ENCODE measurements around the gene LAMTOR2. TPM values are rescaled to one million over a fixed set of nuclear protein-coding genes. Genes with fewer than 3 reads are reported as not detected.

LAMTOR2 gene
- total RNA-seq, 1 experiment from 2014 or later: 49.4 TPM

DNA sequence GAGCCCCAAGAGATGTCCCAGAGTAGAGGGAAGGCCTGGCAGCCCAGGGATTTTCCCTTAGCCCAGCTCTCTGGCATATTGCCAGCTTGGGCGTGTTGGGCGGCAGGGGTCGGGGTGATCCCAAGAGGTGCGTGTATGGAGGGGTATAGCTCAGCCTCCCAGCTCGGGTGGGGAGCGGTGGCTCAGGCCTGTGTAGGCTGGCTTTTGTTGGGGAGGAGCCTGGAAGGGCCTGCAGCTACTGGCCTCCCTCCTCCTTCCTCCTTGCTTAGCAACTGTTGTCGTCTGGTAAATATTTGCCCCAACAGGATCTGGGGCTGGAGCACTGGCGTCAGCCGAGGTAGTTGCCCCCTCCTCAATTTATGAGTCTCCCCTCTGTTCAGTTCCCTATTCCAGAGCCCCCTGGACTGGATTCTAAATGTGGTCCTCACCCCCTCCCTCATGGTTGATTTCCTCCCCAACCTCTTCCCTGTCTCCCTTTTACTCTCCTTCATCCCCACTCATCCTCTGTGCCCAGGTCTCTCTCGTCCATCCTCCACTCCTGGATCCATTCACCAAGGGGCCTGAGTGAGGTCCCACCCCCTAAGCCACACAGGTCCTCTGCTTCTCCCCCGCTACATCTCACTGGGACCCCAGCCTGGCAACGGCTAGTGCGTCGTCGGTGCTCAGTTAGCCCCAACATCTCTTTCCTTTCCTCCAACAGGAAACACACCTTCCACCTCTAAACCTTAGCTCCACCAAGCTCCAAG, 49.7 kb downstream of the LAMTOR2 start:
- CTCF ChIA-PET: interaction anchor here (0.9 to 2.0 kb wide), 5 partner anchors 11 to 166 kb away, joined by 3 to 7 read pairs (median 4); no protein-coding TSS in a partner anchor
- peaks cover 57% of the 10 kb centered on the region for H3K4me1 Mint-ChIP-seq (ENCODE audit: low read depth, unreplicated experiment)
- H3K4me3 Mint-ChIP-seq (ENCODE audit: unreplicated experiment): peak overlapping the region; percentile 71
- POLR2A ChIA-PET: no interaction called here
- no peak overlapping the region for H3K4me3 ChIP-seq (ENCODE audit: low read depth, low read length)
- H3K36me3 ChIP-seq (ENCODE audit: control insufficient read depth, insufficient read depth, low read length): no peaks in the 10 kb centered on the region
- TF ChIP-seq, protein P1, sequence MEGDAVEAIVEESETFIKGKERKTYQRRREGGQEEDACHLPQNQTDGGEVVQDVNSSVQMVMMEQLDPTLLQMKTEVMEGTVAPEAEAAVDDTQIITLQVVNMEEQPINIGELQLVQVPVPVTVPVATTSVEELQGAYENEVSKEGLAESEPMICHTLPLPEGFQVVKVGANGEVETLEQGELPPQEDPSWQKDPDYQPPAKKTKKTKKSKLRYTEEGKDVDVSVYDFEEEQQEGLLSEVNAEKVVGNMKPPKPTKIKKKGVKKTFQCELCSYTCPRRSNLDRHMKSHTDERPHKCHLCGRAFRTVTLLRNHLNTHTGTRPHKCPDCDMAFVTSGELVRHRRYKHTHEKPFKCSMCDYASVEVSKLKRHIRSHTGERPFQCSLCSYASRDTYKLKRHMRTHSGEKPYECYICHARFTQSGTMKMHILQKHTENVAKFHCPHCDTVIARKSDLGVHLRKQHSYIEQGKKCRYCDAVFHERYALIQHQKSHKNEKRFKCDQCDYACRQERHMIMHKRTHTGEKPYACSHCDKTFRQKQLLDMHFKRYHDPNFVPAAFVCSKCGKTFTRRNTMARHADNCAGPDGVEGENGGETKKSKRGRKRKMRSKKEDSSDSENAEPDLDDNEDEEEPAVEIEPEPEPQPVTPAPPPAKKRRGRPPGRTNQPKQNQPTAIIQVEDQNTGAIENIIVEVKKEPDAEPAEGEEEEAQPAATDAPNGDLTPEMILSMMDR (IDR thresholded peaks at IDR 0.05; ENCODE audit: insufficient read depth in 1 of 2, low read depth in 1 of 2, low read length in 1 of 2, severe bottlenecking in 1 of 2, unreplicated experiment in 1 of 2): no peak
- peaks cover 26% of the 10 kb centered on the region for H3K36me3 Mint-ChIP-seq (ENCODE audit: insufficient read depth, unreplicated experiment)
- H3K9me3 ChIP-seq: no peaks in the 10 kb centered on the region
- DNase-seq: no peak
- no peaks in the 10 kb centered on the region for H3K9me3 Mint-ChIP-seq (ENCODE audit: unreplicated experiment)
- intact Hi-C loops (cut with micrococcal nuclease; ENCODE audit: unreplicated experiment): no loop called here
- BruUV-seq (replicated peaks): no TSS peak
- H3K27ac Mint-ChIP-seq (ENCODE audit: unreplicated experiment): peak overlapping the region; percentile 86
- peaks cover 42% of the 10 kb centered on the region for H3K4me1 ChIP-seq
- no peaks in the 10 kb centered on the region for H3K27me3 Mint-ChIP-seq (ENCODE audit: insufficient read depth, unreplicated experiment)
- no peaks in the 10 kb centered on the region for H3K27me3 ChIP-seq (replicated peaks; ENCODE audit: control insufficient read depth, insufficient read depth, low read length)

DNA sequence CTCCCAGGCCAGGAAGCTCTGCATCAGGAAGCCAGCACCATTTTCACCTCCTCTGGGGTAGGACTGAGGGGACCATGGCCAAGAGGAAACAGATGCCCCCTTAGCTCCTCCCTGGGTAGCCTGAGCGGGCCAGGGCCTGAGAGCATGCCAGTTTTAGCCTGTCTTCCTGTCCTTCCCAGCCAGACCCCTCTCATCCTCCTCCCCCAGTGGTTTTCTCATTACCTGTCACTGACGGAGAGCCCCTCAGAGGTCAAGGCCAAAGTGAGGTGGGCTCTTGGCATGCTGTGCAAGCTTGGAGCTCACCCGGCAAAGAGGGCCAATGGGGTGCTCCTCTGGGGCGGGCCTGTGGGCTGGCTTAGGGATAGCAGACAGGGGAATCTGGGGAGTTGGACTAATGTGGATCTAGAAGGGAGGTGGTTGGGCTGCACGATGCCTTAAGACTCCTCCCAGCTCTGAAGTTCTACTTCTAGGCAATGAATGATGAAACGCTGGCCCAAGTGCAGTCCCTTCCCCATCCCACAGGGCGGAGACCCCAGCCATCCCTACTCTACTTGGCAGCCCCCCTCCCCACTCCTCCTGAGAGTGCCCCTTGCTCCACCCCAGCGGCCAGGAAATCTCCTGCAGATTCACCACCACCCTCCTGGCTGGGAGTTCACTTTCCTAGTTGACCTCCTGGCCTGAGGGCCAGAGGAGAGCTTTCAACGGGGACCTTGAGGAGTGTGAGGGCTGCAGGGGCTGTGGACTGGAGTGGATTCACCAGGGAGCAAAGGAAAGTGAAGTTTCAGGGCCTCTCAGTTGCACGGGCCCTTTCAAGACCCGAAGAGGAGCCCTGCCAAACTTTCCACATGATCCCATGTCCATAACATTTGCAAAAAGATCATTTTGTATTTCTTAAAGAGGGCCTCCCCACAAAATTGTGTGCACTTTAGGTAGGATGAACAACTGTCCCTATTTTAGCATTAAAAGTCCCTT, 50.6 kb downstream of the LAMTOR2 start:
- peak overlapping the region; percentile 36 for H3K4me3 ChIP-seq (ENCODE audit: low read depth, low read length)
- H3K36me3 Mint-ChIP-seq (ENCODE audit: insufficient read depth, unreplicated experiment): peaks cover 26% of the 10 kb centered on the region
- ChIA-PET POLR2A (interaction anchor here (2.2 kb wide), 1 partner anchor 10 kb away, joined by 13 read pairs; no protein-coding TSS in a partner anchor), CTCF (interaction anchor here (0.6 to 2.0 kb wide), 5 partner anchors 18 to 167 kb away, joined by 3 to 7 read pairs (median 4); no protein-coding TSS in a partner anchor)
- peaks cover 57% of the 10 kb centered on the region for H3K4me1 Mint-ChIP-seq (ENCODE audit: low read depth, unreplicated experiment)
- H3K4me3 Mint-ChIP-seq (ENCODE audit: unreplicated experiment): peak overlapping the region; percentile 71
- peak overlapping the region; percentile 86 for H3K27ac Mint-ChIP-seq (ENCODE audit: unreplicated experiment)
- intact Hi-C loops (cut with micrococcal nuclease; ENCODE audit: unreplicated experiment): no loop called here
- no peaks in the 10 kb centered on the region for H3K27me3 Mint-ChIP-seq (ENCODE audit: insufficient read depth, unreplicated experiment)
- BruUV-seq (replicated peaks): no TSS peak
- H3K27me3 ChIP-seq (replicated peaks; ENCODE audit: control insufficient read depth, insufficient read depth, low read length): no peaks in the 10 kb centered on the region
- H3K9me3 ChIP-seq: no peaks in the 10 kb centered on the region
- DNase-seq: peak in 1 of 2 experiments; percentile 42
- TF ChIP-seq, protein P1 (IDR thresholded peaks at IDR 0.05; ENCODE audit: insufficient read depth in 1 of 2, low read depth in 1 of 2, low read length in 1 of 2, severe bottlenecking in 1 of 2, unreplicated experiment in 1 of 2): peak in 1 of 2 experiments; percentile 14
- H3K9me3 Mint-ChIP-seq (ENCODE audit: unreplicated experiment): no peaks in the 10 kb centered on the region
- H3K4me1 ChIP-seq: peaks cover 42% of the 10 kb centered on the region
- no peaks in the 10 kb centered on the region for H3K36me3 ChIP-seq (ENCODE audit: control insufficient read depth, insufficient read depth, low read length)

Measured in Caco-2 (cell line).